GM15510 (cell line): ENCODE measurements around the gene ZNF540.
A peak's percentile ranks its signal among the peaks of the same experiment; 100 is the strongest.

Experiments used
- POLR2A ChIP-seq: IDR thresholded peaks from 3 replicates; pipeline ENCODE4 v1.6.1; 2011; ENCODE audit warnings: borderline replicate concordance; ENCODE audit not compliant: insufficient read length; ENCODE audit errors: extremely low read depth

Gene ZNF540

GRCh38 chr19:37594304-37594981 is at the start of gene ZNF540, which contains the start of gene ZNF571:
Gene ZNF540, plus strand, starts transcription at chr19:37594876. Its CDS starts 3,572 bp downstream, at chr19:37598448.
Gene ZNF571, minus strand, starts transcription at chr19:37594792. Its CDS starts 8,116 bp downstream, at chr19:37586676.
- peak; percentile 45 for TF ChIP-seq POLR2A

- TF ChIP-seq POLR2A, result peak; percentile 30
Observed at GRCh38 chr19:37551129-37551993, 43.3 kb upstream of the ZNF540 start.

- no peak for TF ChIP-seq POLR2A
Observed at GRCh38 chr19:37563518-37563917, 31.2 kb upstream of the ZNF540 start.

GRCh38 chr19:37564624-37565369 is 29.9 kb upstream of the ZNF540 start:
- TF ChIP-seq POLR2A, result no peak

- TF ChIP-seq POLR2A, result no peak
Observed at GRCh38 chr19:37565370-37565669, 29.4 kb upstream of the ZNF540 start.

- no peak for TF ChIP-seq POLR2A
Observed at GRCh38 chr19:37572203-37572602, 22.5 kb upstream of the ZNF540 start.

- no peak for TF ChIP-seq POLR2A
Observed at GRCh38 chr19:37583340-37583739, 11.3 kb upstream of the ZNF540 start.

- no peak for TF ChIP-seq POLR2A
Observed at GRCh38 chr19:37593996-37594303, 726 bp upstream of the ZNF540 start.

GRCh38 chr19:37594982-37595382 is 306 bp downstream of the ZNF540 start:
- no peak for TF ChIP-seq POLR2A

GRCh38 chr19:37635076-37636056 is 40.7 kb downstream of the ZNF540 start:
- TF ChIP-seq POLR2A, result no peak

GRCh38 chr19:37654118-37654517 is 59.4 kb downstream of the ZNF540 start:
- no peak for TF ChIP-seq POLR2A

- TF ChIP-seq POLR2A, result peak; percentile 20
Observed at GRCh38 chr19:37654629-37655300, 60.1 kb downstream of the ZNF540 start.

- no peak for TF ChIP-seq POLR2A
Observed at GRCh38 chr19:37655301-37655688, 60.6 kb downstream of the ZNF540 start, which contains the start of gene ZFP30. Gene ZFP30, minus strand, starts transcription at chr19:37655465. Its CDS starts 7,643 bp downstream, at chr19:37647822.
